GM23338 (cell line): ENCODE results near the gene AGAP2. TPM values are rescaled to one million over a fixed set of nuclear protein-coding genes. Genes with fewer than 3 reads are reported as not detected.

Experiments used
- ATAC-seq: fragments of 200-7000 bp; cut with Tn5 transposase; 3 replicates; pipeline ENCODE4 v1.9.1; 2020
- DNase-seq: peaks from one replicate; pipeline ENCODE4 v3.0.0-alpha.2; 2015; ENCODE audit warnings: low spot score
- H2AFZ ChIP-seq: fragments of 200-600 bp; sonication (generic); 2 replicates; pipeline ENCODE4 v1.8.0; 2016; ENCODE audit warnings: antibody characterized with exemption, mild to moderate bottlenecking, moderate library complexity
- H3F3A ChIP-seq: fragments of 200-600 bp; sonication (generic); replicated peaks from 2 replicates; pipeline ENCODE4 v1.8.0; 2017; ENCODE audit warnings: antibody characterized with exemption, mixed run types, low read depth
- H3K27ac ChIP-seq: fragments of 200-600 bp; sonication (generic); 2 replicates; pipeline ENCODE4 v1.6.1; 2016; ENCODE audit warnings: low read depth
- H3K27me3 ChIP-seq: fragments of 200-600 bp; sonication (generic); 2 replicates; pipeline ENCODE4 v1.8.0; 2016; ENCODE audit warnings: mild to moderate bottlenecking, mixed run types, moderate library complexity; ENCODE audit not compliant: insufficient read depth
- H3K36me3 ChIP-seq: fragments of 200-600 bp; sonication (generic); 2 replicates; pipeline ENCODE4 v1.8.0; 2016; ENCODE audit warnings: mild to moderate bottlenecking; ENCODE audit not compliant: insufficient read depth
- H3K4me1 ChIP-seq: fragments of 200-600 bp; sonication (generic); 2 replicates; pipeline ENCODE4 v1.8.0; 2016; ENCODE audit warnings: mild to moderate bottlenecking, moderate library complexity; ENCODE audit not compliant: insufficient read depth
- H3K4me2 ChIP-seq: fragments of 200-600 bp; sonication (generic); 2 replicates; pipeline ENCODE4 v1.7.1; 2017; ENCODE audit warnings: mixed run types
- H3K4me3 ChIP-seq: fragments of 200-600 bp; sonication (generic); 2 replicates; pipeline ENCODE4 v1.6.1; 2016; ENCODE audit warnings: mixed run types
- H3K79me2 ChIP-seq: fragments of 200-600 bp; sonication (generic); replicated peaks from 2 replicates; pipeline ENCODE4 v1.8.0; 2017; ENCODE audit warnings: mild to moderate bottlenecking; ENCODE audit not compliant: insufficient read depth
- H3K9me2 ChIP-seq: fragments of 200-600 bp; sonication (generic); 2 replicates; pipeline ENCODE4 v1.8.0; 2017; ENCODE audit not compliant: insufficient read depth
- H4K20me1 ChIP-seq: fragments of 200-600 bp; sonication (generic); replicated peaks from 2 replicates; pipeline ENCODE4 v1.8.0; 2017; ENCODE audit warnings: mild to moderate bottlenecking; ENCODE audit not compliant: insufficient read depth
- H3K27ac Mint-ChIP-seq: 2 replicates; pipeline ENCODE4 v1.8.0; 2020; ENCODE audit warnings: inconsistent platforms, mild to moderate bottlenecking, moderate library complexity, mixed read lengths
- H3K27me3 Mint-ChIP-seq: 3 replicates; pipeline ENCODE4 v1.8.0; 2022; ENCODE audit warnings: low read depth, mild to moderate bottlenecking, moderate library complexity, mixed read lengths, inconsistent platforms; ENCODE audit not compliant: insufficient read depth, poor library complexity
- H3K36me3 Mint-ChIP-seq: 3 replicates; pipeline ENCODE4 v1.8.0; 2021; ENCODE audit warnings: low read depth, mild to moderate bottlenecking, inconsistent platforms, moderate library complexity, mixed read lengths
- H3K4me1 Mint-ChIP-seq: 3 replicates; pipeline ENCODE4 v1.8.0; 2020; ENCODE audit warnings: mild to moderate bottlenecking, inconsistent platforms, mixed read lengths
- H3K4me3 Mint-ChIP-seq: 3 replicates; pipeline ENCODE4 v1.8.0; 2021; ENCODE audit warnings: moderate library complexity, mild to moderate bottlenecking, inconsistent platforms, mixed read lengths
- H3K9me3 Mint-ChIP-seq: 3 replicates; pipeline ENCODE4 v1.8.0; 2020; ENCODE audit warnings: moderate library complexity, mild to moderate bottlenecking, inconsistent platforms, mixed read lengths
- CREB1 ChIP-seq: fragments of 250-450 bp; sonication (Bioruptor Pico); IDR thresholded peaks from 2 replicates; pipeline ENCODE4 v1.5.0; 2020; ENCODE audit warnings: low read depth, mild to moderate bottlenecking, moderate library complexity
- EZH2 ChIP-seq: fragments of 200-600 bp; sonication (generic); IDR thresholded peaks from one replicate; pipeline ENCODE4 v1.8.0; 2017; ENCODE audit warnings: antibody characterized with exemption, mild to moderate bottlenecking, low read depth; ENCODE audit not compliant: unreplicated experiment
- EZH2phosphoT487 ChIP-seq: fragments of 200-600 bp; sonication (generic); IDR thresholded peaks from one replicate; pipeline ENCODE4 v1.8.1; 2018; ENCODE audit warnings: antibody characterized with exemption; ENCODE audit not compliant: unreplicated experiment
- JUNB ChIP-seq: IDR thresholded peaks from one replicate; pipeline ENCODE4 v1.6.1; 2016; ENCODE audit warnings: antibody characterized with exemption; ENCODE audit not compliant: unreplicated experiment
- NANOG ChIP-seq: IDR thresholded peaks from 2 replicates; pipeline ENCODE4 v1.6.1; 2016; ENCODE audit warnings: antibody characterized with exemption, borderline replicate concordance
- POLR2AphosphoS5 ChIP-seq: IDR thresholded peaks from 2 replicates; pipeline ENCODE4 v1.6.1; 2016; ENCODE audit warnings: antibody characterized with exemption, low read depth
- STAT1 ChIP-seq: IDR thresholded peaks from one replicate; pipeline ENCODE4 v1.6.1; 2016; ENCODE audit warnings: antibody characterized with exemption; ENCODE audit not compliant: unreplicated experiment
- ZNF114 ChIP-seq: fragments of 250-450 bp; sonication (Bioruptor Pico); IDR thresholded peaks from 2 replicates; pipeline ENCODE4 v1.5.0; 2020; ENCODE audit warnings: mild to moderate bottlenecking, moderate library complexity
- ZNF331 ChIP-seq: fragments of 250-450 bp; sonication (Bioruptor Pico); IDR thresholded peaks from 2 replicates; pipeline ENCODE4 v1.5.0; 2020; ENCODE audit warnings: low read depth, mild to moderate bottlenecking, moderate library complexity
- ZNF462 ChIP-seq: fragments of 250-450 bp; sonication (Bioruptor Pico); IDR thresholded peaks from 2 replicates; pipeline ENCODE4 v1.5.0; 2020; ENCODE audit warnings: mild to moderate bottlenecking, moderate library complexity
- polyA plus RNA-seq: library from polyadenylated mRNA; unstranded; fragments of >200 nt; fragmentation: Nextera tagmentation; extraction: Ambion mirVana; gene quantifications from 2 replicates; pipeline ENCODE4 v1.2.1, GENCODE V29; 2016
- total RNA-seq: library from RNA; depleted of rRNA; stranded (reverse); fragments of >200 nt; shearing (Covaris generic); gene quantifications from 2 replicates; pipeline ENCODE4 v1.2.3, GENCODE V29; 2014
- TF ChIP-seq, protein P1 (sequence below): IDR thresholded peaks from 2 replicates; pipeline ENCODE4 v1.6.1; 2016; ENCODE audit warnings: antibody characterized with exemption

AGAP2 gene
- total and polyA plus RNA-seq, 2 experiments from 2014 or later: 0.36 to 1.3 TPM

GRCh38 chr12:57767305-57767698, 28.8 kb upstream of the AGAP2 start (continued):
- TF ChIP-seq, protein P1, sequence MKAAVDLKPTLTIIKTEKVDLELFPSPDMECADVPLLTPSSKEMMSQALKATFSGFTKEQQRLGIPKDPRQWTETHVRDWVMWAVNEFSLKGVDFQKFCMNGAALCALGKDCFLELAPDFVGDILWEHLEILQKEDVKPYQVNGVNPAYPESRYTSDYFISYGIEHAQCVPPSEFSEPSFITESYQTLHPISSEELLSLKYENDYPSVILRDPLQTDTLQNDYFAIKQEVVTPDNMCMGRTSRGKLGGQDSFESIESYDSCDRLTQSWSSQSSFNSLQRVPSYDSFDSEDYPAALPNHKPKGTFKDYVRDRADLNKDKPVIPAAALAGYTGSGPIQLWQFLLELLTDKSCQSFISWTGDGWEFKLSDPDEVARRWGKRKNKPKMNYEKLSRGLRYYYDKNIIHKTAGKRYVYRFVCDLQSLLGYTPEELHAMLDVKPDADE: no peak
- no peak for TF ChIP-seq ZNF114

DNA sequence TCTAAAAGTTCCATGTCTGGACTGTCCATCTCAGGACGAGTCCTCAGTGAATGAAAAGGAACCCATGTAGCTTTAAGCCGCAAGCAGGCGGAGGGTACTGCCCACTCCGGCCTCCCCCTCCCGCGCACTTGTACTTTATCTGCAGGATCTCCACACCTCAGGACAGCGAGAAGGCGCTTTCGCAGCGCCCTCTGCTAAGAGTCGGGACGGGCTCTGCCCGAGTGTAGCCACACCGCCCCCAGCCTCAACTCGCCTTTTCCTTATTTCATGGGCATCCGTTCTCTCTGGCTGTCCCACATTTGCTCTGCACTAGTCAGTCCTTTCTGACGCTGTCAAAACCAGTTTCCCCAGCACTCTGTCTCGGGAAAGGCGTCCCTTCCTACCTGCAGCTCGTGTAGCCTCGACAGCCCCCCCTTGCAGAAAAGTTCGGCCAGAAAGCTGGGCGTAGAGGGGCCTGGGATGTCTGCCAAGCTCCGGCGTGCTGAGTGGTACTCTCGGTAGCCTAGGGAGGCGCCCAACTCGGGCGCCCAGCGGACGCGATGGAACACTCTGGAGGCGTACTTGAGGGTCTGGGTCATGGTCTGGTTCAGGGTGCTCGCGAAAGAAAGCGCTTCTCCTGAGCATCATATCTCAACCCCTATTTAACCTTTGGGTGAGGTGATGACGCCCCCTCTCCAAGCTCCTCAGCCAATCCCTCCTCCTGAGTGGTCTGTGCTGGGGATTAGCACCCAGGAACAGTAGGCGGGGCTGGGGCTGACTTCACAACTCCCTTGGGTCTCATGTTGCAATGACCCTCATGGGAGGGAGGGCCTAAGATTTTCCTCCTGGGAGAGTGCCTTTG, 28.1 kb upstream of the AGAP2 start, which contains the start of gene CYP27B1:
Gene CYP27B1 (minus strand): TSS at position 615 of the 841 bp plus-strand sequence. CDS start 37 bp downstream, at position 578.
- TF ChIP-seq NANOG (no peak), CREB1 (no peak), EZH2phosphoT487 (no peak), ZNF331 (no peak), STAT1 (no peak), POLR2AphosphoS5 (peak; percentile 34; the same call in 1 of the 2 replicates), ZNF114 (no peak), ZNF462 (CRISPR knock-in tag) (no peak), JUNB (no peak), EZH2 (peak; percentile 30)
- H3K36me3 Mint-ChIP-seq: peaks cover 35% of the 10 kb centered on the region
- H3K4me3 ChIP-seq: peak within 1 kb of the TSS; percentile 83
- H3K4me2 ChIP-seq: peak within 1 kb of the TSS; percentile 97
- peaks cover 63% of the 10 kb centered on the region for H3K27me3 ChIP-seq
- H3K27ac Mint-ChIP-seq: no peak within 1 kb of the TSS
- H3K4me1 ChIP-seq: peaks cover 21% of the 10 kb centered on the region; the same call in 1 of the 2 replicates
- H3F3A ChIP-seq: peaks cover 11% of the 10 kb centered on the region
- DNase-seq: peak; percentile 86
- no peak within 1 kb of the TSS for H3K27ac ChIP-seq
- ATAC-seq: peak; percentile 54
- H3K9me2 ChIP-seq: no peaks in the 10 kb centered on the region
- H2AFZ ChIP-seq: no peak within 1 kb of the TSS; the same call in 1 of the 2 replicates
- peaks cover 42% of the 10 kb centered on the region for H3K27me3 Mint-ChIP-seq
- H3K9me3 Mint-ChIP-seq: no peaks in the 10 kb centered on the region
- H3K4me3 Mint-ChIP-seq: peak within 1 kb of the TSS; percentile 68
- H3K79me2 ChIP-seq: no peaks in the 10 kb centered on the region
- peaks cover 39% of the 10 kb centered on the region for H3K4me1 Mint-ChIP-seq
- no peaks in the 10 kb centered on the region; the same call in 1 of the 2 replicates for H3K36me3 ChIP-seq
- H4K20me1 ChIP-seq: 0 out of 2 replicates have a peak, but pooled peaks cover 7% of the 10 kb centered on the region
